Heart right ventricle (tissue), 16 donors: ENCODE measurements around the gene PWWP2A. TPM values are rescaled to one million over a fixed set of nuclear protein-coding genes. Genes with fewer than 3 reads are reported as not detected.

ENCODE experiments used
- ATAC-seq, 8 donors: fragments of 200-7000 bp; cut with Tn5 transposase; one replicate each; pipeline ENCODE4 v1.9.1; 2020; ENCODE audit warnings: mild to moderate bottlenecking in 8 of 8, moderate library complexity in 8 of 8, moderate number of reproducible peaks in 1 of 8
- DNase-seq, 2 donors: peaks; one replicate each; pipeline ENCODE4 v3.0.0-alpha.2; 2020
- H3K27ac ChIP-seq, 10 donors: fragments of 200-600 bp; sonication (generic) in 2 of 10; one replicate each; pipeline versions ENCODE4 v1.5.0 to v1.8.0; 2020 to 2022; ENCODE audit warnings: mild to moderate bottlenecking in 3 of 10
- H3K27me3 ChIP-seq, 7 donors: fragments of 200-600 bp; one replicate each; pipeline ENCODE4 v1.8.0; 2021 to 2022; ENCODE audit warnings: mild to moderate bottlenecking in 2 of 7
- H3K36me3 ChIP-seq, 9 donors: fragments of 200-600 bp; sonication (generic) in 1 of 9; one replicate each; pipeline versions ENCODE4 v1.5.0 to v1.8.0; 2020 to 2022; ENCODE audit warnings: mild to moderate bottlenecking in 2 of 9
- H3K4me1 ChIP-seq, 9 donors: fragments of 200-600 bp; sonication (generic) in 1 of 9; one replicate each; pipeline versions ENCODE4 v1.5.0 to v1.8.0; 2020 to 2022; ENCODE audit warnings: mild to moderate bottlenecking in 4 of 9
- H3K4me3 ChIP-seq, 10 donors: fragments of 200-600 bp; sonication (generic) in 2 of 10; one replicate each; pipeline versions ENCODE4 v1.5.0 to v1.8.0; 2020 to 2022; ENCODE audit warnings: mild to moderate bottlenecking in 7 of 10, moderate library complexity in 2 of 10
- H3K9me3 ChIP-seq, 11 donors: fragments of 200-600 bp in 10 of 11; sonication (generic) in 2 of 11; one replicate each; pipeline versions ENCODE4 v1.5.0 to v1.8.0; 2013 to 2022; ENCODE audit warnings: mild to moderate bottlenecking in 2 of 11, control low read depth in 1 of 11, moderate library complexity in 1 of 11
- CTCF ChIP-seq, 9 donors: fragments of 200-600 bp; sonication (generic) in 2 of 9; IDR thresholded peaks; one replicate each; pipeline versions ENCODE4 v1.5.0 to v1.8.0; 2021 to 2022; ENCODE audit warnings: antibody characterized with exemption in 9 of 9, mild to moderate bottlenecking in 5 of 9, moderate library complexity in 1 of 9
- WGBS, 2 donors: extraction: QIAGEN DNeasy Blood & Tissue Kit; methylation state at CpG; one replicate each; pipeline ENCODE4 v1.1.7; 2013; ENCODE audit warnings: inconsistent platforms in 1 of 2; 5-methylcytosine and 5-hydroxymethylcytosine counted together
- intact Hi-C, 10 donors: fragments of 100-400 bp; cut with DNase I; formaldehyde crosslinking; loops; one replicate each; pipeline versions ENCODE4 v1.11.1 to v1.14.2; 2022
- polyA plus RNA-seq, 2 donors: library from polyadenylated mRNA; stranded (reverse); fragments of 200-250 nt; gene quantifications; one replicate each; pipeline ENCODE4 v1.2.3, GENCODE V29; 2013
- total RNA-seq, 10 donors: library from RNA; stranded (reverse); fragmentation: NEBNext Ultra II Directional in 3 of 10; extraction: Animal tissue kit (Norgen Biotek cat#: 25700) in 3 of 10; gene quantifications; one replicate each; pipeline versions ENCODE4 v1.2.1 to v1.2.4, GENCODE V29; 2021 to 2023
- donor health status: Arrhythmogenic right ventricular cardiomyopathy.
- donor health status: ischemic (EF 13 %, LVEDD 7.1; RV severe dilation, severe dysfunction).
- donor health status: healthy with polysubstance abuse.
- donor health status: DM: no; HTN: yes; CAD: no.
- donor health status: DM: no; HTN: no; CAD: no.
- donor health status: ischemic (EF 25% LVEDD 6.9; RV normal size, moderate dysfunction).
- donor health status: ischemic (EF 25% LVEDD 5.7; RV mildly dilated, moderate dysfunction).
- donor health status: healthy.
- donor health status: DM: yes; HTN: yes; CAD: no.
- donor health status: Ischemic cardiomyopathy.
- donor health status: ischemic (EF 35%, LVEDD 5.7; RV mildly dilated, moderate dysfunction).
- donor health status: nonischemic (EF 11% LVEDD 7.7; RV severe dilation, severe dysfunction).
- donor health status: DM: yes; HTN: yes; CAD: no.
- donor health status: PGD.
- donor health status: ischemic (EF 29% LVEDD 5.4; RV normal size, mild dysfunction).
- donor health status: nonischemic (EF 23%, LVEDD 6.1; RV moderate dilation, normal function).

PWWP2A gene
- total and polyA plus RNA-seq, 12 donors = 4.5 to 14.7 (median 12.0) TPM

GRCh38 chr5:160133918-160134304 lies 14.7 kb upstream of the PWWP2A start:
- DNase-seq = no peak
- WGBS, 2 donors = 34 to 51% methylated on average over 5 to 7 of the region's 7 CpGs
- intact Hi-C loops = no loop called here

GRCh38 chr5:160133071-160133917 lies 14.0 kb upstream of the PWWP2A start:
- H3K36me3 ChIP-seq = no peaks in the 10 kb centered on the region
- TF ChIP-seq CTCF (IDR thresholded peaks at IDR 0.05) = no peak
- WGBS, 2 donors = 23 to 28% methylated on average over 31 of the region's 31 CpGs
- ATAC-seq = peak; percentile 64 to 89 (median 86)
- peak; percentile 21 to 23 for DNase-seq
- no peaks in the 10 kb centered on the region for H3K9me3 ChIP-seq
- peak overlapping the region in 6 of 10 donors; percentile 8 to 62 (median 49) for H3K27ac ChIP-seq
- intact Hi-C loops = no loop called here
- no peaks in the 10 kb centered on the region for H3K27me3 ChIP-seq
- H3K4me3 ChIP-seq = peak overlapping the region in 5 of 10 donors; percentile 0 to 22 (median 20)
- H3K4me1 ChIP-seq = peaks cover 0 to 18% (median 5%) of the 10 kb centered on the region in 9 donors

More at GRCh38 chr5:160133918-160134304, 14.7 kb upstream of the PWWP2A start:
- no peaks in the 10 kb centered on the region for H3K9me3 ChIP-seq
- H3K27ac ChIP-seq = peak overlapping the region in 3 of 10 donors; percentile 21 to 62 (median 39)
- ATAC-seq = peak; percentile 20 to 61 (median 40)
- peak overlapping the region in 1 of 10 donors; percentile 21 for H3K4me3 ChIP-seq
- H3K27me3 ChIP-seq = no peaks in the 10 kb centered on the region
- no peaks in the 10 kb centered on the region for H3K36me3 ChIP-seq
- H3K4me1 ChIP-seq = peaks cover 0 to 18% (median 5%) of the 10 kb centered on the region in 9 donors
- no peak for TF ChIP-seq CTCF (IDR thresholded peaks at IDR 0.05)

GRCh38 chr5:160129841-160130240 lies 10.6 kb upstream of the PWWP2A start:
- no peak for DNase-seq
- intact Hi-C loops = loop anchor here in 1 of 10 donors (5.0 kb wide), 1 partner anchor 53 kb away; no protein-coding TSS in a partner anchor
- TF ChIP-seq CTCF (IDR thresholded peaks at IDR 0.05) = no peak
- peaks cover 0 to 18% (median 5%) of the 10 kb centered on the region in 9 donors for H3K4me1 ChIP-seq
- H3K9me3 ChIP-seq = peaks cover 0 to 7% (median 0%) of the 10 kb centered on the region in 11 donors
- WGBS, 2 donors = 85 to 100% methylated on average over 4 to 6 of the region's 6 CpGs
- no peaks in the 10 kb centered on the region for H3K27me3 ChIP-seq
- no peaks in the 10 kb centered on the region for H3K36me3 ChIP-seq
- no peak for ATAC-seq
- no peak overlapping the region for H3K27ac ChIP-seq
- no peak overlapping the region for H3K4me3 ChIP-seq

GRCh38 chr5:160128632-160129031 lies 9.4 kb upstream of the PWWP2A start:
- DNase-seq (no peak), ATAC-seq (no peak)
- peaks cover 0 to 7% (median 0%) of the 10 kb centered on the region in 11 donors for H3K9me3 ChIP-seq
- H3K36me3 ChIP-seq = no peaks in the 10 kb centered on the region
- no peak overlapping the region for H3K27ac ChIP-seq
- H3K4me3 ChIP-seq = no peak overlapping the region
- no peak for TF ChIP-seq CTCF (IDR thresholded peaks at IDR 0.05)
- 94 to 99% methylated on average over 7 of the region's 7 CpGs for WGBS, 2 donors
- intact Hi-C loops = loop anchor here in 1 of 10 donors (5.0 kb wide), 1 partner anchor 51 kb away; no protein-coding TSS in a partner anchor
- no peaks in the 10 kb centered on the region for H3K27me3 ChIP-seq
- H3K4me1 ChIP-seq = peaks cover 0 to 13% (median 5%) of the 10 kb centered on the region in 9 donors
